Aorta (tissue), 5 donors: Measurements from ENCODE around the gene ITPK1. TPM values are rescaled to one million over a fixed set of nuclear protein-coding genes. Genes with fewer than 3 reads are reported as not detected.

Experiments
- ATAC-seq: fragments of 200-7000 bp; cut with Tn5 transposase; one replicate; pipeline ENCODE4 v1.9.1; 2022; ENCODE audit warnings: moderate library complexity; ENCODE audit not compliant: low FRiP score
- DNase-seq, 2 donors: peaks; one replicate each; pipeline ENCODE4 v3.0.0-alpha.2; 2020
- H3K27ac ChIP-seq, 2 donors: one replicate each; pipeline ENCODE4 v1.5.1; 2013; ENCODE audit warnings: low read length in 2 of 2, mild to moderate bottlenecking in 2 of 2, moderate library complexity in 2 of 2, control low read depth in 1 of 2, inconsistent platforms in 1 of 2, low read depth in 1 of 2
- H3K27me3 ChIP-seq, 2 donors: one replicate each; pipeline ENCODE4 v1.6.1; 2013; ENCODE audit warnings: control low read depth in 1 of 2, low read length in 1 of 2, mild to moderate bottlenecking in 1 of 2, moderate library complexity in 1 of 2; ENCODE audit not compliant: insufficient read depth in 2 of 2, control insufficient read depth in 1 of 2
- H3K36me3 ChIP-seq, 2 donors: one replicate each; pipeline ENCODE4 v1.6.1; 2013; ENCODE audit warnings: control low read depth in 1 of 2, low read length in 1 of 2, mild to moderate bottlenecking in 1 of 2; ENCODE audit not compliant: insufficient read depth in 2 of 2, control insufficient read depth in 1 of 2
- H3K4me1 ChIP-seq, 2 donors: one replicate each; pipeline ENCODE4 v1.6.1; 2013; ENCODE audit warnings: low read length in 2 of 2, control low read depth in 1 of 2, mild to moderate bottlenecking in 1 of 2, moderate library complexity in 1 of 2; ENCODE audit not compliant: insufficient read depth in 2 of 2, control insufficient read depth in 1 of 2
- H3K4me3 ChIP-seq, 2 donors: one replicate each; pipeline ENCODE4 v1.5.1; 2013; ENCODE audit warnings: low read length in 2 of 2, control low read depth in 1 of 2, mild to moderate bottlenecking in 1 of 2
- H3K9me3 ChIP-seq: one replicate; pipeline ENCODE4 v1.6.1; 2013; ENCODE audit warnings: mild to moderate bottlenecking, low read length; ENCODE audit not compliant: control insufficient read depth
- WGBS, 2 donors: extraction: QIAGEN DNeasy Blood & Tissue Kit; methylation state at CpG; one replicate each; pipeline ENCODE4 v1.1.7; 2013; 5-methylcytosine and 5-hydroxymethylcytosine counted together
- intact Hi-C, 2 donors: fragments of 100-400 bp; cut with DNase I; formaldehyde crosslinking; loops; one replicate each; pipeline versions ENCODE4 v1.14.2 to v1.15.0; 2022
- polyA plus RNA-seq, 2 donors: library from polyadenylated mRNA; stranded (reverse); fragments of 200-250 nt; gene quantifications; one replicate each; pipeline ENCODE4 v1.2.3, GENCODE V29; 2013
- total RNA-seq, 2 donors: library from RNA; stranded (reverse); fragmentation: NEBNext Ultra II Directional; extraction: Animal tissue kit (Norgen Biotek cat#: 25700); gene quantifications; one replicate each; pipeline ENCODE4 v1.2.1, GENCODE V29; 2021
- donor health status: healthy with polysubstance abuse.
- donor health status: Bipolar disorder and iron deficiency.
- donor health status: DM: no; HTN: no; CAD: no.
- donor health status: DM: no; HTN: no; CAD: no.
- donor health status: DM: yes; HTN: yes; CAD: no.

Gene ITPK1
- total and polyA plus RNA-seq, 4 donors = 39.7 to 69.5 (median 54.2) TPM

GRCh38 chr14:92938890-92939671 is 176.6 kb downstream of the ITPK1 start:
- no peaks in the 10 kb centered on the region for H3K9me3 ChIP-seq
- H3K4me1 ChIP-seq = no peaks in the 10 kb centered on the region
- WGBS, 2 donors = 91 to 93% methylated on average over 27 of the region's 27 CpGs
- no peak for ATAC-seq
- H3K36me3 ChIP-seq = peaks cover 0 to 4% of the 10 kb centered on the region in 2 donors
- no peaks in the 10 kb centered on the region for H3K27me3 ChIP-seq
- DNase-seq = no peak
- no peak overlapping the region for H3K4me3 ChIP-seq
- intact Hi-C loops = no loop called here
- no peak overlapping the region for H3K27ac ChIP-seq

GRCh38 chr14:92938235-92938875 is 177.4 kb downstream of the ITPK1 start:
- intact Hi-C loops = no loop called here
- Histone ChIP-seq H3K4me3 (no peak overlapping the region), H3K27me3 (no peaks in the 10 kb centered on the region), H3K27ac (no peak overlapping the region), H3K36me3 (peaks cover 0 to 4% of the 10 kb centered on the region in 2 donors), H3K4me1 (no peaks in the 10 kb centered on the region), H3K9me3 (no peaks in the 10 kb centered on the region)
- WGBS, 2 donors = 71 to 73% methylated on average over 9 of the region's 9 CpGs
- DNase-seq (no peak), ATAC-seq (no peak)

- H3K27ac ChIP-seq = no peak overlapping the region
- no peak for DNase-seq
- no peaks in the 10 kb centered on the region for H3K9me3 ChIP-seq
- H3K27me3 ChIP-seq = no peaks in the 10 kb centered on the region
- ATAC-seq = no peak
- H3K4me3 ChIP-seq = no peak overlapping the region
- intact Hi-C loops = no loop called here
- 95% methylated on average over 16 of the region's 16 CpGs for WGBS, 2 donors
- peaks cover 0 to 4% of the 10 kb centered on the region in 2 donors for H3K36me3 ChIP-seq
- H3K4me1 ChIP-seq = no peaks in the 10 kb centered on the region
These were observed 178.4 kb downstream of the ITPK1 start for GRCh38 chr14:92937051-92937937.

- Histone ChIP-seq H3K9me3 (no peaks in the 10 kb centered on the region), H3K36me3 (peaks cover 0 to 1% of the 10 kb centered on the region in 2 donors), H3K27ac (no peak overlapping the region), H3K27me3 (no peaks in the 10 kb centered on the region), H3K4me1 (no peaks in the 10 kb centered on the region), H3K4me3 (no peak overlapping the region)
- intact Hi-C loops = no loop called here
- ATAC-seq (no peak), DNase-seq (no peak)
- WGBS, 2 donors = 92 to 96% methylated on average over 11 of the region's 11 CpGs
These were observed 179.6 kb downstream of the ITPK1 start for GRCh38 chr14:92936085-92936484.

GRCh38 chr14:92935446-92935845 is 180.3 kb downstream of the ITPK1 start:
- H3K27me3 ChIP-seq = no peaks in the 10 kb centered on the region
- 86 to 90% methylated on average over 11 of the region's 11 CpGs for WGBS, 2 donors
- no peak overlapping the region for H3K4me3 ChIP-seq
- peaks cover 0 to 1% of the 10 kb centered on the region in 2 donors for H3K36me3 ChIP-seq
- H3K27ac ChIP-seq = no peak overlapping the region
- ATAC-seq (no peak), DNase-seq (no peak)
- no peaks in the 10 kb centered on the region for H3K9me3 ChIP-seq
- H3K4me1 ChIP-seq = no peaks in the 10 kb centered on the region
- intact Hi-C loops = no loop called here

GRCh38 chr14:92934196-92935085 is 181.3 kb downstream of the ITPK1 start:
- no peaks in the 10 kb centered on the region for H3K9me3 ChIP-seq
- no peak for DNase-seq
- WGBS, 2 donors = 73 to 77% methylated on average over 17 to 19 of the region's 19 CpGs
- no peak overlapping the region for H3K27ac ChIP-seq
- no peak overlapping the region for H3K4me3 ChIP-seq
- no peaks in the 10 kb centered on the region for H3K4me1 ChIP-seq
- H3K27me3 ChIP-seq = no peaks in the 10 kb centered on the region
- ATAC-seq = no peak
- peaks cover 0 to 1% of the 10 kb centered on the region in 2 donors for H3K36me3 ChIP-seq
- intact Hi-C loops = no loop called here

GRCh38 chr14:92933481-92933880 is 182.2 kb downstream of the ITPK1 start:
- H3K27ac ChIP-seq = no peak overlapping the region
- no peaks in the 10 kb centered on the region for H3K9me3 ChIP-seq
- no peak for ATAC-seq
- 86 to 91% methylated on average over 8 of the region's 8 CpGs for WGBS, 2 donors
- no peak overlapping the region for H3K4me3 ChIP-seq
- H3K4me1 ChIP-seq = no peaks in the 10 kb centered on the region
- H3K27me3 ChIP-seq = no peaks in the 10 kb centered on the region
- no peak for DNase-seq
- intact Hi-C loops = no loop called here
- peaks cover 0 to 1% of the 10 kb centered on the region in 2 donors for H3K36me3 ChIP-seq
